K562 treated with DMSO at 1 percent for 12 hours (cell line): ENCODE data around the gene RBM44. TPM values are rescaled to one million over a fixed set of nuclear protein-coding genes. Genes with fewer than 3 reads are reported as not detected.

Experiments
- total RNA-seq: library from RNA; unstranded; fragments of 300-600 nt; gene quantifications from 2 replicates; pipeline ENCODE4 v1.2.3, GENCODE V29; 2022; ENCODE audit not compliant: insufficient read depth

Gene RBM44, protein sequence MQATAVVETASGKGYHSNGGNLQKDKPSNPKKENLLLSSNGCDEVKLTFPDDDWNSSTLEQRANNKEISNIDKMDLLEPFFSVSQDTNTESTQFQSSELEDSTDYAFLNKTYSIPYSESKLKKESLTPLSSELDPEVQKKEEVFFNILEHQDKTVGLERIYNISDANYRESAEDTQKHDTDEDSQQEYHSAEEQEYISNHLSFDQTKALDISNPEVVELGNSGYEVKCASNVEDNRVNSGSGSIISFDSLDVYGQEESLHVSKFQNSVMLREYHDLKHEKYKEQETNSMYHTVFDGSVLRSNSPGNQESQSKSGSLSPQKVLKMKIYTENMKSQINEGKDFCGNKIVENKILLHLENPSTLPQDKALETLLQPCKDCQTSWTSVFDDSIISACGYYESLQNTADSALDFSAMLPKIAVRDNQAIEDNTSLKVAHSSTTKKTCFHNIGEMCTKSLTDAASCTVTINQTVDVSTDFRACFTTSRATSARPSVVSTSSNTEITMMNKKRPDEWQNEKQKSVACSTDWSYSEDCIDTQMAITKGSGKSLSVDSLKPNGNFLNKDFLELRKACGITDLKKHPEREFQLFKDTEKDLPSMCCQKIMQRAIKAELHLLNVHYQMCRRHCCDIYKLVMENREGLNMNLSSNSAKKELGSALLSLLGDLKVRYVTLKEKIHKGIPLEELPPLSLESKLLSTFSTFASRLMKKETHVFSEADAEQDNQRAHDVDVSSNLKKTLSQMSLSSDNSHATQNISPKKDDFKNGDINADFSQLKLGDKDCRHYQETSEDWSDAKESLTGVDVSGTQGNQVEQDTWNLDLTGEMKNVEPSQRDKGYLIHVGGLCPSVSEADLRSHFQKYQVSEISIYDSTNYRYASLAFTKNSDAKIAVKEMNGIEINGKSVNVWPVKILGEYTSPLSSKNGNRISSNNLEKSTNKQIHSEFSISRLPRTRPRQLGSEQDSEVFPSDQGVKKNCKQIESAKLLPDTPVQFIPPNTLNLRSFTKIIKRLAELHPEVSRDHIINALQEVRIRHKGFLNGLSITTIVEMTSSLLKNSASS
- total RNA-seq: 0.15 TPM in 1 of 2 replicates, not detected in the other

DNA sequence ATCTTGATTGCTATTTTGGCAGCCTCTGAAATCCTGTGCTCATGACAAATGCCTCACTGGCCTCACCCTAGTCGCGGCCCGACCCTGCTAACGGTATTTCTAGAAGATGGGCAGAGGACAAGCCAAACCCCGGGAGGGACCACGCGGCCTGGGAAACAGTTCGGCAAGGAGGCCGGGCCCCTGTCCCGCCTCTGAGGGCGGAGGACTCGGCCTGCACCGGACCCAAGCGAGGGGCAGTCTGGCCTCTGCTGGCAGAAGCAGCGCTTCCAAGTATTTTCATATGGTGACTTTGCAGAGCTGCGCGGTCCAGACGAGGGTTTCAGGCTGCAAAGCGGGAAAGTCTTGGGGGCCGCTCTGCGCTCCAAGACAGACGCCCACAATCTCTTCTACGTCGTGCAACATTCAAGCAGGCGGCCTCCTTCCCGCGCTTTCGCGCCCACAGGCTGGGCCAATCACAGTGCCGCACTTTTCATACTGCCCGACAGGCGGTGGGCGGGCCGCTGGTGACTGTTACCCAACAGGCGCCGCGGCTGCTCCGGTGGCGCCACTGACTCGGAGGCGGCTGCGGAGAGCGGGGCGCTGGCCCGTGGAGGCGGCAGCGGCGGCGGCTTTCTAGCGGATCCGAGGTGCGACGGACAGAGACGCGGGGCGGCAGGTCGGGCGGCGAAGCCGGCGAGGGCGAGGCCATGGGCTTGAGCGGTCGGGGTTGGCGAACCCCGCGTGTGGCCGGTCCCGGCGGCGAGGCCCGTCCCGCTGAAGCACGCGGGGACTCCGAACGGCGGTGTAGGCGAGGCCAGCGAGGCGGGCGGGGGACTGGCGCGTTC is at the start of gene RBM44:
TSS of gene RBM44 (plus strand) at position 544 of the 824 bp plus-strand sequence. CDS start 14,831 bp downstream, outside the sequence.

DNA sequence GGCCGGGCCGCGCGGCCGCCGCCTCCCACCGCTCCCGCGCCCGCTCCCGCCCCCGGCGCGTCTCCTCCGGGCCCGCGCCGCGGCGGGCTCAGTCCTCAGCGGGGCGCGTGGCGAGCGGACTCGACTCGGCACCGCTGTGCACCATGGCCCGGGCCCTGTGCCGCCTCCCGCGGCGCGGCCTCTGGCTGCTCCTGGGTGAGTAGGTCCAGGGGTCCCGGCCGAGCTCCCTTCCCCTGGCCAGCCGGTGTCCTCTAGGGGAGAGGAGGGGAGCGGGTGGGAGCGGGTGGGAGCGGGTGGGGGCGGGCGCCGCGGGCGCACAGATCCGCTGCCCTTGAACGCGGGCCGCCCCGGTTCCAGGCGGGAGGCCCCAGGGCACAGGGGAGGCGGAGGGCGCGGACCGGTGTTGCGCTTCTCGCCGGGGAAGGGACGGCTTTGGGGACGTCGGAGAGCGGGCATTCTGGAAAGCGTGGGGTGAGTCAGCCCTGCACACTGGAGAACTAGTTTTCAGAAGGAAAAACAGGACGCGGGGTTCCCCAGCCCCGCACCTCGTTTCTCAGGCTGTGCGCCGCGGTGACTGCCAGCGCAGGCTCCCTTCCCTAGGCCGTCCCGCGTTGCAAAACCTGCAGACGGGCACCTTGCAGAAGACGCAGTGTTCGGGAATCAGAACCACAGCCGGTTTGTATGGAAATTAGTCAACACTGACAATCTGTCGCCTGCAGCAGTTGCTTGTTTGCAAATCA is 61.1 kb downstream of the RBM44 start, which contains the start of gene RAMP1:
TSS of gene RAMP1 (plus strand) at position 91 of the 740 bp plus-strand sequence. CDS start at position 144, 53 bp downstream.

Other genes starting within 250 kb of the RBM44 start
- gene PRLH, start 232.2 kb upstream of the RBM44 start, total RNA-seq: not detected in 2 replicates
- gene RAB17, start 208.0 kb upstream of the RBM44 start, total RNA-seq: not detected in 2 replicates
- gene LRRFIP1, start 171.2 kb upstream of the RBM44 start, total RNA-seq: 8.4 and 21.2 TPM in 2 replicates
- gene RAMP1, start 60.8 kb downstream of the RBM44 start, total RNA-seq: not detected in 2 replicates
- gene UBE2F, start 168.2 kb downstream of the RBM44 start, total RNA-seq: 27.9 and 48.2 TPM in 2 replicates